Duodenal mucosa (tissue), 2 donors: Measurements from ENCODE around the gene CCDC184.

Source experiments
- H3K27ac ChIP-seq: one replicate; pipeline ENCODE4 v1.7.0; 2013; ENCODE audit warnings: low read depth, low read length
- H3K27me3 ChIP-seq, 2 donors: one replicate each; pipeline ENCODE4 v1.7.0; 2013; ENCODE audit warnings: low read length in 2 of 2, control low read depth in 1 of 2; ENCODE audit not compliant: insufficient read depth in 2 of 2, control insufficient read depth in 1 of 2
- H3K36me3 ChIP-seq, 2 donors: one replicate each; pipeline ENCODE4 v1.7.0; 2013; ENCODE audit warnings: low read length in 2 of 2, control low read depth in 1 of 2; ENCODE audit not compliant: insufficient read depth in 2 of 2, control insufficient read depth in 1 of 2
- H3K4me1 ChIP-seq, 2 donors: one replicate each; pipeline ENCODE4 v1.7.0; 2013; ENCODE audit warnings: low read length in 2 of 2, control low read depth in 1 of 2; ENCODE audit not compliant: insufficient read depth in 2 of 2, control insufficient read depth in 1 of 2
- H3K4me3 ChIP-seq, 2 donors: one replicate each; pipeline ENCODE4 v1.7.0; 2013; ENCODE audit warnings: low read length in 2 of 2, low read depth in 1 of 2
- H3K9ac ChIP-seq, 2 donors: one replicate each; pipeline ENCODE4 v1.7.0; 2013; ENCODE audit warnings: low read length in 2 of 2, low read depth in 1 of 2
- H3K9me3 ChIP-seq, 2 donors: one replicate each; pipeline ENCODE4 v1.7.0; 2013; ENCODE audit warnings: low read length in 2 of 2, control low read depth in 1 of 2; ENCODE audit not compliant: control insufficient read depth in 1 of 2

Gene CCDC184

DNA sequence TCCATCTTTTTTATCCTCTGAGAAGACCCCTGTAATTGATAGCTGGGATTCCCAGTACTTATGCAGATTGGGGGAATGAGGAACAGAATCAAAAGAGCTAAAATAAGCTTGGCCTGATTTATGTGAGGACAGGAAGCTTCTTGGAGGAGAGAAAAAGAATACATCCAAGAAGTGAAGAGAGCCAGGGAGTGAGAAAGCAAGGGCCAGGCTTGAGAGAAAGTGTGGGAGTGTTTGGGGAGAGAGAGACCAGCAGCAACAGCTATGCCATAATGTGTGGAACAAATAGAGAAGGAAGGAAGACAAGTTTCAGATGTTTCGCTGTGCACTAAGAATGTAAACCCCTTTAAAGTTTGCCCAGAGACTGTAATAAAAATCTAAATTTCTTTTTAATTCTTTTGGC lies 4.0 kb upstream of the CCDC184 start:
- no peaks in the 10 kb centered on the region for H3K9me3 ChIP-seq

GRCh38 chr12:48180424-48180823 lies 3.0 kb upstream of the CCDC184 start:
- Histone ChIP-seq H3K9me3 (no peaks in the 10 kb centered on the region), H3K4me3 (no peak overlapping the region), H3K9ac (no peak overlapping the region), H3K36me3 (no peaks in the 10 kb centered on the region), H3K4me1 (peaks cover 10 to 13% of the 10 kb centered on the region in 2 donors), H3K27me3 (peaks cover 44 to 58% of the 10 kb centered on the region in 2 donors), H3K27ac (no peak overlapping the region)

More for the DNA sequence above, 4.0 kb upstream of the CCDC184 start:
- Histone ChIP-seq H3K27ac (no peak overlapping the region), H3K9ac (no peak overlapping the region), H3K4me3 (no peak overlapping the region), H3K36me3 (no peaks in the 10 kb centered on the region), H3K4me1 (peaks cover 10 to 13% of the 10 kb centered on the region in 2 donors), H3K27me3 (peaks cover 36 to 49% of the 10 kb centered on the region in 2 donors)

GRCh38 chr12:48180857-48181495 lies 2.5 kb upstream of the CCDC184 start:
- no peak overlapping the region for H3K4me3 ChIP-seq
- H3K27ac ChIP-seq = no peak overlapping the region
- H3K36me3 ChIP-seq = no peaks in the 10 kb centered on the region
- peaks cover 49 to 64% of the 10 kb centered on the region in 2 donors for H3K27me3 ChIP-seq
- no peaks in the 10 kb centered on the region for H3K9me3 ChIP-seq
- H3K9ac ChIP-seq = no peak overlapping the region
- peaks cover 10 to 13% of the 10 kb centered on the region in 2 donors for H3K4me1 ChIP-seq

GRCh38 chr12:48182631-48183030 lies 813 bp upstream of the CCDC184 start:
- Histone ChIP-seq H3K9ac (peak overlapping the region; percentile 4 to 47), H3K9me3 (no peaks in the 10 kb centered on the region), H3K27me3 (peaks cover 49 to 61% of the 10 kb centered on the region in 2 donors), H3K27ac (no peak overlapping the region), H3K36me3 (no peaks in the 10 kb centered on the region), H3K4me1 (peaks cover 10 to 13% of the 10 kb centered on the region in 2 donors), H3K4me3 (peak overlapping the region; percentile 72 to 75)

DNA sequence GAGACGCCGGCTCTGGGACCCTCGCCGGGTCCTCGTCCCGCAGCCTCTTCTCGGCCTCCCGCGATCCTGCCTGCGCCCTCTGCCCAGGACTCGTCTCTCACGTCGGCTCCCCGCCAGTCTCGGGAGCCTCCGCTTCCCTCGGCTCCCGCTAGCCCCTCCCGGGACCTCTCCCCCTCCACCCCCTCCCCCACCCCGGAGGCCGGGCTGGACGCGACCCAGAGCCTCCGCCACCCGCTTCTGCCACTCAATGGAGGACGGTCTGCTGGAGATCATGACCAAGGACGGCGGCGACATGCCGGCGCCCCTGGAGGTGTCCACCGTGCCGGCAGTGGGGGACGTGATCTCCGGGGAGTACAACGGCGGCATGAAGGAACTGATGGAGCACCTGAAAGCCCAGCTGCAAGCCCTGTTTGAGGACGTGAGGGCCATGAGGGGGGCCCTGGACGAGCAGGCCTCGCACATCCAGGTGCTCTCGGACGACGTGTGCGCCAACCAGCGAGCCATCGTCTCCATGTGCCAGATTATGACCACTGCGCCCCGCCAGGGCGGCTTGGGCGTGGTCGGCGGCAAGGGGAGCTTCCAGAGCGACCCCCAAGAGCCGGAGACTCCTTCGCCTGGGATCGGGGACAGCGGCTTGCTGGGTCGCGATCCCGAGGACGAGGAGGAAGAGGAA lies 568 bp downstream of the CCDC184 start:
- Histone ChIP-seq H3K4me3 (peak overlapping the region; percentile 72 to 75), H3K36me3 (no peaks in the 10 kb centered on the region), H3K9ac (no peak overlapping the region), H3K9me3 (no peaks in the 10 kb centered on the region), H3K27ac (no peak overlapping the region), H3K27me3 (peaks cover 43 to 51% of the 10 kb centered on the region in 2 donors), H3K4me1 (peaks cover 10 to 13% of the 10 kb centered on the region in 2 donors)

DNA sequence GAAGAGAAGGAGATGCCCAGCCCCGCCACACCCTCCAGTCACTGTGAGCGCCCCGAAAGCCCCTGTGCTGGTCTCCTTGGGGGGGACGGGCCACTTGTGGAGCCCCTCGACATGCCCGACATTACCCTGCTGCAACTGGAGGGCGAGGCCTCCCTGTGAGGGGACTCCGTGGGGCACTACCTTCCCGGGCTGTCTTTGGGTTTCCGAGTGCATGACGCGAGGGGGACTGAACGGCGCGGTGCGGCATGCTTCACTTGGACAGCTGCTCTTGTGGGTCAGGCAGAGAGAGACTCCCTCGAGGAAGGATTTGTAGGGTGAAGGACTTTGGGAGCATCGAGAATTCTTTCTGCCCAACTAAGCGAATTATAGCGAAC lies 1.1 kb downstream of the CCDC184 start:
- H3K27ac ChIP-seq = no peak overlapping the region
- H3K9ac ChIP-seq = no peak overlapping the region
- peaks cover 10 to 13% of the 10 kb centered on the region in 2 donors for H3K4me1 ChIP-seq
- peak overlapping the region in 1 of 2 donors; percentile 72 for H3K4me3 ChIP-seq
- H3K36me3 ChIP-seq = no peaks in the 10 kb centered on the region
- H3K9me3 ChIP-seq = no peaks in the 10 kb centered on the region
- peaks cover 43 to 49% of the 10 kb centered on the region in 2 donors for H3K27me3 ChIP-seq

GRCh38 chr12:48185181-48185919 lies 1.9 kb downstream of the CCDC184 start:
- peaks cover 40 to 49% of the 10 kb centered on the region in 2 donors for H3K27me3 ChIP-seq
- no peaks in the 10 kb centered on the region for H3K36me3 ChIP-seq
- no peak overlapping the region for H3K27ac ChIP-seq
- H3K9me3 ChIP-seq = no peaks in the 10 kb centered on the region
- H3K4me1 ChIP-seq = peaks cover 10 to 13% of the 10 kb centered on the region in 2 donors
- no peak overlapping the region for H3K9ac ChIP-seq
- H3K4me3 ChIP-seq = no peak overlapping the region

GRCh38 chr12:48187916-48188695 lies 4.7 kb downstream of the CCDC184 start:
- Histone ChIP-seq H3K36me3 (no peaks in the 10 kb centered on the region), H3K27me3 (peaks cover 22 to 27% of the 10 kb centered on the region in 2 donors), H3K27ac (no peak overlapping the region), H3K9ac (no peak overlapping the region), H3K9me3 (no peaks in the 10 kb centered on the region), H3K4me3 (no peak overlapping the region), H3K4me1 (peaks cover 3 to 4% of the 10 kb centered on the region in 2 donors)

GRCh38 chr12:48189331-48190125 lies 6.1 kb downstream of the CCDC184 start:
- Histone ChIP-seq H3K4me1 (no peaks in the 10 kb centered on the region), H3K9ac (no peak overlapping the region), H3K4me3 (no peak overlapping the region), H3K36me3 (no peaks in the 10 kb centered on the region), H3K27ac (no peak overlapping the region), H3K9me3 (no peaks in the 10 kb centered on the region), H3K27me3 (peaks cover 16 to 18% of the 10 kb centered on the region in 2 donors)
